Neural progenitor cell (in vitro differentiated cells): Measurements from ENCODE around the gene CCDC117. TPM values are rescaled to one million over a fixed set of nuclear protein-coding genes. Genes with fewer than 3 reads are reported as not detected.
A peak's percentile ranks its signal among the peaks of the same experiment; 100 is the strongest.

Experiments used
- DNase-seq: peaks from one replicate; pipeline ENCODE4 v3.0.0-alpha.2; 2016; ENCODE audit warnings: low spot score
- H2AFZ ChIP-seq: fragments of 200-600 bp; sonication (generic); replicated peaks from 2 replicates; pipeline ENCODE4 v1.6.1; 2016; ENCODE audit warnings: antibody characterized with exemption
- H3F3A ChIP-seq: fragments of 200-600 bp; sonication (generic); 2 replicates; pipeline ENCODE4 v1.6.1; 2016; ENCODE audit warnings: antibody characterized with exemption, low read depth
- H3K27ac ChIP-seq: fragments of 200-600 bp; sonication (generic); 2 replicates; pipeline ENCODE4 v1.5.1; 2016; ENCODE audit warnings: mild to moderate bottlenecking
- H3K27me3 ChIP-seq: fragments of 200-600 bp; sonication (generic); 2 replicates; pipeline ENCODE4 v1.6.1; 2016; ENCODE audit warnings: mild to moderate bottlenecking, moderate library complexity
- H3K36me3 ChIP-seq: fragments of 200-600 bp; sonication (generic); 2 replicates; pipeline ENCODE4 v1.5.1; 2016
- H3K4me1 ChIP-seq: fragments of 200-600 bp; sonication (generic); 2 replicates; pipeline ENCODE4 v1.6.1; 2016; ENCODE audit warnings: mixed run types
- H3K4me2 ChIP-seq: fragments of 200-600 bp; sonication (generic); 2 replicates; pipeline ENCODE4 v1.6.1; 2016
- H3K4me3 ChIP-seq: fragments of 200-600 bp; sonication (generic); 2 replicates; pipeline ENCODE4 v1.5.1; 2016
- H3K79me2 ChIP-seq: fragments of 200-600 bp; sonication (generic); 2 replicates; pipeline ENCODE4 v1.6.1; 2016; ENCODE audit warnings: low read depth
- H3K9ac ChIP-seq: fragments of 200-600 bp; sonication (generic); 2 replicates; pipeline ENCODE4 v1.6.1; 2016
- H3K9me3 ChIP-seq: fragments of 200-600 bp; sonication (generic); 2 replicates; pipeline ENCODE4 v1.5.1; 2016; ENCODE audit warnings: low read depth
- H4K20me1 ChIP-seq: fragments of 200-600 bp; sonication (generic); 2 replicates; pipeline ENCODE4 v1.6.1; 2016; ENCODE audit warnings: low read depth
- H3K27ac Mint-ChIP-seq: 3 replicates; pipeline ENCODE4 v1.8.0; 2021; ENCODE audit warnings: mixed read lengths
- H3K27me3 Mint-ChIP-seq: 2 replicates; pipeline ENCODE4 v1.8.0; 2022; ENCODE audit warnings: low read depth, mild to moderate bottlenecking, inconsistent platforms, moderate library complexity, mixed read lengths; ENCODE audit not compliant: insufficient read depth
- H3K36me3 Mint-ChIP-seq: 3 replicates; pipeline ENCODE4 v1.8.0; 2021; ENCODE audit warnings: mixed read lengths
- H3K4me1 Mint-ChIP-seq: 3 replicates; pipeline ENCODE4 v1.8.0; 2021; ENCODE audit warnings: mixed read lengths
- H3K4me3 Mint-ChIP-seq: 3 replicates; pipeline ENCODE4 v1.8.0; 2021; ENCODE audit warnings: mild to moderate bottlenecking, moderate library complexity, mixed read lengths
- H3K9me3 Mint-ChIP-seq: 3 replicates; pipeline ENCODE4 v1.8.0; 2020; ENCODE audit warnings: mixed read lengths
- CTCF ChIP-seq: fragments of 200-600 bp; sonication (generic); IDR thresholded peaks from 2 replicates; pipeline ENCODE4 v1.5.1; 2017; ENCODE audit warnings: antibody characterized with exemption, mild to moderate bottlenecking
- EZH2 ChIP-seq: fragments of 200-600 bp; sonication (generic); IDR thresholded peaks from 2 replicates; pipeline ENCODE4 v1.6.1; 2017; ENCODE audit warnings: antibody characterized with exemption, mild to moderate bottlenecking, moderate library complexity
- EZH2phosphoT487 ChIP-seq: fragments of 200-600 bp; sonication (generic); IDR thresholded peaks from 2 replicates; pipeline ENCODE4 v1.6.1; 2017; ENCODE audit warnings: antibody characterized with exemption
- total RNA-seq: library from RNA; depleted of rRNA; stranded (reverse); fragments of >200 nt; gene quantifications from 2 replicates; pipeline ENCODE4 v1.2.3, GENCODE V29; 2015; ENCODE audit warnings: low replicate concordance

CCDC117 gene
- total RNA-seq, 1 donor from 2014 or later = 80.2 TPM

- H3K9ac ChIP-seq = no peak overlapping the region
Measured at GRCh38 chr22:28831140-28832072, 58.9 kb downstream of the CCDC117 start.

GRCh38 chr22:28832731-28833130, 60.2 kb downstream of the CCDC117 start:
- no peaks in the 10 kb centered on the region for H3K4me1 ChIP-seq
- H3K9me3 Mint-ChIP-seq = no peaks in the 10 kb centered on the region
- no peaks in the 10 kb centered on the region for H3K79me2 ChIP-seq
- no peak for DNase-seq
- no peak overlapping the region for H3K4me3 ChIP-seq
- peaks cover 4% of the 10 kb centered on the region for H3K27me3 Mint-ChIP-seq
- peaks cover 15% of the 10 kb centered on the region for H3F3A ChIP-seq
- H3K9me3 ChIP-seq = no peaks in the 10 kb centered on the region
- no peak overlapping the region for H2AFZ ChIP-seq
- H3K27ac Mint-ChIP-seq = no peak overlapping the region
- H3K27me3 ChIP-seq = no peaks in the 10 kb centered on the region
- no peak overlapping the region for H3K4me3 Mint-ChIP-seq
- H3K27ac ChIP-seq = no peak overlapping the region
- peaks cover 4% of the 10 kb centered on the region for H3K36me3 Mint-ChIP-seq
- TF ChIP-seq EZH2phosphoT487 = no peak
- TF ChIP-seq CTCF = no peak
- TF ChIP-seq EZH2 = no peak
- no peaks in the 10 kb centered on the region for H4K20me1 ChIP-seq
- no peaks in the 10 kb centered on the region for H3K36me3 ChIP-seq
- no peak overlapping the region for H3K9ac ChIP-seq
- peaks cover 14% of the 10 kb centered on the region for H3K4me1 Mint-ChIP-seq
- H3K4me2 ChIP-seq = no peak overlapping the region

More at GRCh38 chr22:28831140-28832072, 58.9 kb downstream of the CCDC117 start:
- Histone ChIP-seq H3K4me1 (no peaks in the 10 kb centered on the region), H3K79me2 (no peaks in the 10 kb centered on the region), H3K4me2 (no peak overlapping the region), H2AFZ (no peak overlapping the region), H3F3A (peaks cover 7% of the 10 kb centered on the region), H3K27ac (no peak overlapping the region), H3K9me3 (no peaks in the 10 kb centered on the region), H4K20me1 (no peaks in the 10 kb centered on the region), H3K36me3 (no peaks in the 10 kb centered on the region), H3K27me3 (no peaks in the 10 kb centered on the region), H3K4me3 (no peak overlapping the region)
- Mint-ChIP-seq H3K36me3 (peaks cover 2% of the 10 kb centered on the region), H3K9me3 (no peaks in the 10 kb centered on the region), H3K27me3 (peaks cover 3% of the 10 kb centered on the region), H3K27ac (peak overlapping the region; percentile 54), H3K4me1 (peaks cover 13% of the 10 kb centered on the region), H3K4me3 (no peak overlapping the region)
- TF ChIP-seq CTCF = no peak
- TF ChIP-seq EZH2phosphoT487 = no peak
- DNase-seq = no peak

- Histone ChIP-seq H3K4me1 (no peaks in the 10 kb centered on the region), H3K9ac (no peak overlapping the region), H3K27me3 (no peaks in the 10 kb centered on the region), H3K4me3 (no peak overlapping the region), H3F3A (peaks cover 18% of the 10 kb centered on the region), H3K79me2 (no peaks in the 10 kb centered on the region), H4K20me1 (no peaks in the 10 kb centered on the region), H3K36me3 (no peaks in the 10 kb centered on the region), H2AFZ (no peak overlapping the region), H3K9me3 (no peaks in the 10 kb centered on the region), H3K27ac (no peak overlapping the region), H3K4me2 (no peak overlapping the region)
- no peak overlapping the region for H3K4me3 Mint-ChIP-seq
- peaks cover 8% of the 10 kb centered on the region for H3K27me3 Mint-ChIP-seq
- no peak for TF ChIP-seq CTCF
- no peak for TF ChIP-seq EZH2
- TF ChIP-seq EZH2phosphoT487 = no peak
- H3K36me3 Mint-ChIP-seq = peaks cover 2% of the 10 kb centered on the region
- H3K4me1 Mint-ChIP-seq = peaks cover 16% of the 10 kb centered on the region
- peak overlapping the region; percentile 13 for H3K27ac Mint-ChIP-seq
- H3K9me3 Mint-ChIP-seq = no peaks in the 10 kb centered on the region
- DNase-seq = no peak
Measured at GRCh38 chr22:28833276-28833923, 60.9 kb downstream of the CCDC117 start.
